ENCODE results near the gene TMEM132C. TPM values are rescaled to one million over a fixed set of nuclear protein-coding genes. Genes with fewer than 3 reads are reported as not detected.

Gene TMEM132C
- total and polyA plus RNA-seq, 4 donors, result 0.05 to 0.08 (median 0.05) TPM; not detected in 1

DNA sequence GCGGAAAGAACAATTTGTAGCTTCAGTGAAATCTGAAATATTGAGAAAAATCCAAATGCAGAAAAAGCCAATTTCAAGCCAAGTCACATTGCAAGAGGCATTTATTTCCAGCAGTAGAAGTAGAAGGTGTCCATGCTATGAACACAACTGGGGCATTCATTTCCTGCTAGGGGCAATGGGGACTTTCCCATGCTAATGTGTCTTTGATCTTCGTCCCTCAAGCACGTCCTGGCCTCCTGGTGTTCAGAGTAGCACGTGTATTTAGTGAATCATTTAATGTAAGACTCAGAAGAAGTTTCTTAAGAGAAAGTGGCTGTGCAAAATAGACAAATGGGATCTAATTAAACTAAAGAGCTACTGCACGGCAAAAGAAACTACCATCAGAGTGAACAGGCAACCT is 267.9 kb downstream of the TMEM132C start (continued):
- TF ChIP-seq, protein P1, sequence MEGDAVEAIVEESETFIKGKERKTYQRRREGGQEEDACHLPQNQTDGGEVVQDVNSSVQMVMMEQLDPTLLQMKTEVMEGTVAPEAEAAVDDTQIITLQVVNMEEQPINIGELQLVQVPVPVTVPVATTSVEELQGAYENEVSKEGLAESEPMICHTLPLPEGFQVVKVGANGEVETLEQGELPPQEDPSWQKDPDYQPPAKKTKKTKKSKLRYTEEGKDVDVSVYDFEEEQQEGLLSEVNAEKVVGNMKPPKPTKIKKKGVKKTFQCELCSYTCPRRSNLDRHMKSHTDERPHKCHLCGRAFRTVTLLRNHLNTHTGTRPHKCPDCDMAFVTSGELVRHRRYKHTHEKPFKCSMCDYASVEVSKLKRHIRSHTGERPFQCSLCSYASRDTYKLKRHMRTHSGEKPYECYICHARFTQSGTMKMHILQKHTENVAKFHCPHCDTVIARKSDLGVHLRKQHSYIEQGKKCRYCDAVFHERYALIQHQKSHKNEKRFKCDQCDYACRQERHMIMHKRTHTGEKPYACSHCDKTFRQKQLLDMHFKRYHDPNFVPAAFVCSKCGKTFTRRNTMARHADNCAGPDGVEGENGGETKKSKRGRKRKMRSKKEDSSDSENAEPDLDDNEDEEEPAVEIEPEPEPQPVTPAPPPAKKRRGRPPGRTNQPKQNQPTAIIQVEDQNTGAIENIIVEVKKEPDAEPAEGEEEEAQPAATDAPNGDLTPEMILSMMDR (IDR thresholded peaks at IDR 0.05; ENCODE audit: low read depth, low read length, missing input control), result no peak

DNA sequence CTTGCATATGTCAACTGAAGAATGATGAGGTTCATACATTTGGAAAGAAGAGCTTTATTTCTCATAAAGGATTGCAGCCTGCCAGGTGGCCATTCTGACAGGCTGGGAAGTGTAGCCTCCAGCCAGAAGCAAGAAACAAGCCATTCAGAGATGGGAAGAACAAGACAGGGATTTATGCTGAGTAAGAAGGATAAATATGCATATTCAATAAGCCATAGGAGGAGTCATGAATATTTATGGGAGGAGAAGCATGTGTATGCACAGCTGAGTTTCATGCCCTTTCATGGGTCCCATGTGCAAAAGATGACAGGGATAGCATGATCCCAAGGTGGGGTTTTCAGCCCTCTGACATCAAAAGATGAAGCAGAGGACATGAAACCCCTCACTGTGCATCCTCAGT is 269.8 kb downstream of the TMEM132C start:
- TF ChIP-seq JUND (IDR thresholded peaks at IDR 0.05), result no peak
- DNase-seq (ENCODE audit: low spot score), result no peak
- Histone ChIP-seq H3K27me3 (ENCODE audit: control insufficient read depth in 4 of 4, insufficient read depth in 4 of 4, low read length in 3 of 4) (no peaks in the 10 kb centered on the region), H3K4me1 (ENCODE audit: control insufficient read depth in 4 of 4, insufficient read depth in 4 of 4, low read length in 3 of 4) (no peaks in the 10 kb centered on the region), H3K4me3 (ENCODE audit: low read depth in 1 of 3, low read length in 3 of 3) (no peak overlapping the region), H3K27ac (ENCODE audit: low read depth in 1 of 2, low read length in 2 of 2) (no peak overlapping the region), H3K36me3 (ENCODE audit: control insufficient read depth in 4 of 4, insufficient read depth in 3 of 4, low read depth in 1 of 4, low read length in 3 of 4) (no peaks in the 10 kb centered on the region), H3K9ac (ENCODE audit: low read depth in 1 of 2, low read length in 2 of 2) (no peak overlapping the region), H3K9me3 (ENCODE audit: control insufficient read depth in 4 of 4, low read length in 3 of 4) (peaks cover 0 to 6% (median under 1%) of the 10 kb centered on the region in 4 donors)

DNA sequence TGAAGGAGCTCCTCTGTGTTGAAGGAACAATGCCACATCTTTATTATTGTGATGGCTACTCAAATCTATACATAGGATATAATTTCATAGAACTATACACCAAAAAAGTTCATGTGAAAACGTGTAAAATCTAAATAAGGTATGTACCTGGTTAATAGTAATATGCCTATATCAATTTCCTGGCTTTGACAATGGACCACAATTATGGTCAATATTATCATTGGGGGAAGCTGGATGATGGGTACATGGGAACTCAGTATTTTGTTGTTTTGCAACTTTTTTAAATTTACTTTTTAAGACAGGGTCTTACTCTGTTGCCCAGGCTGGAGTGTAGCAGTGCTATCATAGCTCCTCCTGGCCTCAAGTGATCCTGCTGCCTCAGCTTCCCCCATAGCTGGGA is 270.7 kb downstream of the TMEM132C start:
- no peak overlapping the region for H3K4me3 ChIP-seq (ENCODE audit: low read depth in 1 of 3, low read length in 3 of 3)
- no peak for DNase-seq (ENCODE audit: low spot score)
- H3K9me3 ChIP-seq (ENCODE audit: control insufficient read depth in 4 of 4, low read length in 3 of 4), result peaks cover 0 to 6% (median under 1%) of the 10 kb centered on the region in 4 donors
- H3K9ac ChIP-seq (ENCODE audit: low read depth in 1 of 2, low read length in 2 of 2), result no peak overlapping the region
- H3K27ac ChIP-seq (ENCODE audit: low read depth in 1 of 2, low read length in 2 of 2), result no peak overlapping the region
- H3K4me1 ChIP-seq (ENCODE audit: control insufficient read depth in 4 of 4, insufficient read depth in 4 of 4, low read length in 3 of 4), result no peaks in the 10 kb centered on the region
- 56% methylated on average over 1 of the region's 1 CpG for WGBS
- H3K27me3 ChIP-seq (ENCODE audit: control insufficient read depth in 4 of 4, insufficient read depth in 4 of 4, low read length in 3 of 4), result no peaks in the 10 kb centered on the region
- TF ChIP-seq YY1 (IDR thresholded peaks at IDR 0.05) (no peak), TAF1 (conservative IDR thresholded peaks at IDR 0.05) (no peak), EGR1 (IDR thresholded peaks at IDR 0.05; ENCODE audit: low read depth in 2 of 2) (no peak), SP1 (IDR thresholded peaks at IDR 0.05) (no peak), RXRA (IDR thresholded peaks at IDR 0.05) (no peak), JUND (IDR thresholded peaks at IDR 0.05) (no peak)
- TF ChIP-seq, protein P2, sequence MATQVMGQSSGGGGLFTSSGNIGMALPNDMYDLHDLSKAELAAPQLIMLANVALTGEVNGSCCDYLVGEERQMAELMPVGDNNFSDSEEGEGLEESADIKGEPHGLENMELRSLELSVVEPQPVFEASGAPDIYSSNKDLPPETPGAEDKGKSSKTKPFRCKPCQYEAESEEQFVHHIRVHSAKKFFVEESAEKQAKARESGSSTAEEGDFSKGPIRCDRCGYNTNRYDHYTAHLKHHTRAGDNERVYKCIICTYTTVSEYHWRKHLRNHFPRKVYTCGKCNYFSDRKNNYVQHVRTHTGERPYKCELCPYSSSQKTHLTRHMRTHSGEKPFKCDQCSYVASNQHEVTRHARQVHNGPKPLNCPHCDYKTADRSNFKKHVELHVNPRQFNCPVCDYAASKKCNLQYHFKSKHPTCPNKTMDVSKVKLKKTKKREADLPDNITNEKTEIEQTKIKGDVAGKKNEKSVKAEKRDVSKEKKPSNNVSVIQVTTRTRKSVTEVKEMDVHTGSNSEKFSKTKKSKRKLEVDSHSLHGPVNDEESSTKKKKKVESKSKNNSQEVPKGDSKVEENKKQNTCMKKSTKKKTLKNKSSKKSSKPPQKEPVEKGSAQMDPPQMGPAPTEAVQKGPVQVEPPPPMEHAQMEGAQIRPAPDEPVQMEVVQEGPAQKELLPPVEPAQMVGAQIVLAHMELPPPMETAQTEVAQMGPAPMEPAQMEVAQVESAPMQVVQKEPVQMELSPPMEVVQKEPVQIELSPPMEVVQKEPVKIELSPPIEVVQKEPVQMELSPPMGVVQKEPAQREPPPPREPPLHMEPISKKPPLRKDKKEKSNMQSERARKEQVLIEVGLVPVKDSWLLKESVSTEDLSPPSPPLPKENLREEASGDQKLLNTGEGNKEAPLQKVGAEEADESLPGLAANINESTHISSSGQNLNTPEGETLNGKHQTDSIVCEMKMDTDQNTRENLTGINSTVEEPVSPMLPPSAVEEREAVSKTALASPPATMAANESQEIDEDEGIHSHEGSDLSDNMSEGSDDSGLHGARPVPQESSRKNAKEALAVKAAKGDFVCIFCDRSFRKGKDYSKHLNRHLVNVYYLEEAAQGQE (IDR thresholded peaks at IDR 0.05), result no peak
- TF ChIP-seq, protein P3, sequence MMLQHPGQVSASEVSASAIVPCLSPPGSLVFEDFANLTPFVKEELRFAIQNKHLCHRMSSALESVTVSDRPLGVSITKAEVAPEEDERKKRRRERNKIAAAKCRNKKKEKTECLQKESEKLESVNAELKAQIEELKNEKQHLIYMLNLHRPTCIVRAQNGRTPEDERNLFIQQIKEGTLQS (IDR thresholded peaks at IDR 0.05), result no peak
- no peaks in the 10 kb centered on the region for H3K36me3 ChIP-seq (ENCODE audit: control insufficient read depth in 4 of 4, insufficient read depth in 3 of 4, low read depth in 1 of 4, low read length in 3 of 4)

DNA sequence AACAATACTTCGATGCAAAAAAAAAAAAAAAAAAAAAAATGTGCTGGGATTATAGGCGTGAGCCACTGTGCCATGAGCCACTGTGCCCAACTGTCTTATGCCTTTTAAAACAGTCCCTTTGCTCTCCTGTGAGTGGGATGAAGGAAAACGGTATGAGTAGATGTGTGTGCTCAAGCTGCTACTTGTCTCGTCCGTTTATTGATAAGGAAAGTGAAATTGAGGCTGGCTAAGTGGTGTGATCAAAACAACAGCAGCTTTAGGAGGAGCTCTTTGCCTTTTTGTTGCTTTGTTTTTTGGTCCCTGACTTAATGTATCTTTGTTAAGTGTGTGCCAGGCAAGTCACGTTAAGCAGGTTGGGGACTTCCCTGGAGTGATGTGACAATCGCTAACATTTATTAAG is 275.9 kb downstream of the TMEM132C start:
- Histone ChIP-seq H3K9me3 (ENCODE audit: control insufficient read depth in 4 of 4, low read length in 3 of 4) (no peaks in the 10 kb centered on the region), H3K27me3 (ENCODE audit: control insufficient read depth in 4 of 4, insufficient read depth in 4 of 4, low read length in 3 of 4) (peaks cover 0 to 4% (median 1%) of the 10 kb centered on the region in 4 donors), H3K9ac (ENCODE audit: low read depth in 1 of 2, low read length in 2 of 2) (no peak overlapping the region), H3K36me3 (ENCODE audit: control insufficient read depth in 4 of 4, insufficient read depth in 3 of 4, low read depth in 1 of 4, low read length in 3 of 4) (no peaks in the 10 kb centered on the region), H3K27ac (ENCODE audit: low read depth in 1 of 2, low read length in 2 of 2) (no peak overlapping the region), H3K4me1 (ENCODE audit: control insufficient read depth in 4 of 4, insufficient read depth in 4 of 4, low read length in 3 of 4) (no peaks in the 10 kb centered on the region), H3K4me3 (ENCODE audit: low read depth in 1 of 3, low read length in 3 of 3) (no peak overlapping the region)
- WGBS, result 58% methylated on average over 7 of the region's 7 CpGs
- TF ChIP-seq HNF4G (IDR thresholded peaks at IDR 0.05) (no peak), YY1 (IDR thresholded peaks at IDR 0.05) (no peak), SP1 (IDR thresholded peaks at IDR 0.05) (no peak)
- TF ChIP-seq, protein P4, sequence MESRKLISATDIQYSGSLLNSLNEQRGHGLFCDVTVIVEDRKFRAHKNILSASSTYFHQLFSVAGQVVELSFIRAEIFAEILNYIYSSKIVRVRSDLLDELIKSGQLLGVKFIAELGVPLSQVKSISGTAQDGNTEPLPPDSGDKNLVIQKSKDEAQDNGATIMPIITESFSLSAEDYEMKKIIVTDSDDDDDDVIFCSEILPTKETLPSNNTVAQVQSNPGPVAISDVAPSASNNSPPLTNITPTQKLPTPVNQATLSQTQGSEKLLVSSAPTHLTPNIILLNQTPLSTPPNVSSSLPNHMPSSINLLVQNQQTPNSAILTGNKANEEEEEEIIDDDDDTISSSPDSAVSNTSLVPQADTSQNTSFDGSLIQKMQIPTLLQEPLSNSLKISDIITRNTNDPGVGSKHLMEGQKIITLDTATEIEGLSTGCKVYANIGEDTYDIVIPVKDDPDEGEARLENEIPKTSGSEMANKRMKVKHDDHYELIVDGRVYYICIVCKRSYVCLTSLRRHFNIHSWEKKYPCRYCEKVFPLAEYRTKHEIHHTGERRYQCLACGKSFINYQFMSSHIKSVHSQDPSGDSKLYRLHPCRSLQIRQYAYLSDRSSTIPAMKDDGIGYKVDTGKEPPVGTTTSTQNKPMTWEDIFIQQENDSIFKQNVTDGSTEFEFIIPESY (IDR thresholded peaks at IDR 0.05), result no peak
- TF ChIP-seq, protein P3 (IDR thresholded peaks at IDR 0.05), result no peak
- DNase-seq (ENCODE audit: low spot score), result no peak

Measured in liver (tissue), 9 donors.